Fibroblast of skin of abdomen (primary cell): ENCODE data around the gene MRPS12.
"Not testable (repeated sequence)": the region's sequence is repeated elsewhere in the genome, so short reads cannot be mapped to it uniquely, and the experiment has no call there.

Experiments
- DNase-seq: peaks from one replicate; pipeline ENCODE4 v3.0.0-alpha.2; 2013

Gene MRPS12

GRCh38 chr19:38941466-38941865 lies 10.7 kb downstream of the MRPS12 start:
- DNase-seq, result not testable (repeated sequence)

GRCh38 chr19:38941979-38942378 lies 11.2 kb downstream of the MRPS12 start:
- no peak for DNase-seq

- no peak for DNase-seq
Measured at GRCh38 chr19:38942471-38943181, 11.9 kb downstream of the MRPS12 start.

- DNase-seq, result no peak
Measured at GRCh38 chr19:38944981-38945506, 14.3 kb downstream of the MRPS12 start.

GRCh38 chr19:38945562-38946228 lies 15.0 kb downstream of the MRPS12 start:
- DNase-seq, result no peak

GRCh38 chr19:38946229-38947010 lies 15.7 kb downstream of the MRPS12 start:
- DNase-seq, result no peak

- DNase-seq, result peak; percentile 81
Measured at GRCh38 chr19:38949580-38950367, 19.0 kb downstream of the MRPS12 start.

GRCh38 chr19:38951187-38951586 lies 20.4 kb downstream of the MRPS12 start:
- DNase-seq, result no peak

- DNase-seq, result no peak
Measured at GRCh38 chr19:38952395-38953165, 21.8 kb downstream of the MRPS12 start.

- no peak for DNase-seq
Measured at GRCh38 chr19:38953677-38954076, 22.9 kb downstream of the MRPS12 start.

GRCh38 chr19:38956264-38956663 lies 25.5 kb downstream of the MRPS12 start:
- DNase-seq, result no peak

- no peak for DNase-seq
Measured at GRCh38 chr19:38958301-38958700, 27.6 kb downstream of the MRPS12 start.

GRCh38 chr19:38959618-38960017 lies 28.9 kb downstream of the MRPS12 start:
- DNase-seq, result no peak

GRCh38 chr19:38964738-38965137 lies 34.0 kb downstream of the MRPS12 start:
- DNase-seq, result no peak

GRCh38 chr19:38966149-38966548 lies 35.4 kb downstream of the MRPS12 start:
- DNase-seq, result not testable (repeated sequence)

GRCh38 chr19:38970664-38971532 lies 40.2 kb downstream of the MRPS12 start:
- no peak for DNase-seq

GRCh38 chr19:38971672-38972071 lies 40.9 kb downstream of the MRPS12 start:
- DNase-seq, result no peak

- DNase-seq, result no peak
Measured at GRCh38 chr19:38974624-38975213, 44.0 kb downstream of the MRPS12 start.

- DNase-seq, result peak; percentile 69
Measured at GRCh38 chr19:38975214-38975860, 44.6 kb downstream of the MRPS12 start, which contains the start of gene FBXO17. TSS of gene FBXO17 (minus strand) at chr19:38975742. CDS start at chr19:38950319, 25,423 bp downstream.
